HG03196 (cell line): Measurements from ENCODE around the gene ILDR1.
A peak's percentile ranks its signal among the peaks of the same experiment; 100 is the strongest.

ENCODE experiments used
- ATAC-seq: cut with Tn5 transposase; IDR thresholded peaks from one replicate; pipeline ENCODE4 v1.9.1; 2021; ENCODE audit not compliant: unreplicated experiment

Gene ILDR1

GRCh38 chr3:121994551-121994950 is 27.5 kb downstream of the ILDR1 start:
- ATAC-seq: no peak

DNA sequence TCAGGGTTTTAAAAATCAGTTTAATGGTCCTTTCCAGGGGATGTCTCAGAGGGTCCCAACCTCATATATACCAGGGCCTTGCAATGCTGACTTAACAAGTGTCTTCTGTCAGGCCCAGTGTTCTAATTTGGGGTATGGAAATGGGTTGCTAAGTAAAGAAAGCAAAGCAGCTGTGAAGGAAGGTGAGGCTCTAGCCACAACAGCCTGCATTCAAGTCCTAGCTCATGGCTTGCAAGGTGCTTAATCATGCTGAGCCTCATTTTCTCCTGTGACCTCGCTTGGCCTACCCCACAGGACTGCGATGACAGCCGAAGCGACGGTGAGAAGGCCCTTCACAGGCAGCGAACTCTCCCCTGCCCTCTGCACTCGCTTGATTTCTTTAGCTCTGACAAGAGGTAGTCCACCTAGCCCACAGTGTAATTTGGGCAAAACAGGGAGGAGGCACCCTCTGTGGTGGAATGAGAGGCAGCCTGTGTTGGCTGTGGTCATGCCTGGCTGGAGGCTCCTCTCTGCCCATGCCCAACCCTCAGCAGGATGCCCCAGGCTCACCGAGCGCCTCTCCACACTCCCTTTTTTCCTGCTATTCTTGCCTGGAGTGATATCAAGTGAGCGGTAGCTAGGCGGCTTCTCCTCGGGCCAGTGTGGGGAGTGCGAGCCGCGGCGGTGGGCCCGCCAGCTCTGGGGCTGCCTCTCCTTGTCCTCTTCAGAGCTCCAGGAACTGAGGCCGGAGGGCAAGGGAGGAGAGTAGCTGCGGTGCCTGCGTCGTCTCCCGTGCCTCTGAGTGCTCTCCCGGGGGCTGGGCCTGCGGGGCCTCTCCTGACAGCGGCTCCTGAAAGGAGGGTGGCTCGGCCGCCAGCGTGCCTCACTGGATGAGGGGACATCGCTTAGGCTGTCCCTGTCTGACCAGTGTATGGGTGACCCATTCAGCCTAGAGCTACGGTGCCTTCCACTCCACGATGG is 29.2 kb downstream of the ILDR1 start:
- ATAC-seq: no peak

DNA sequence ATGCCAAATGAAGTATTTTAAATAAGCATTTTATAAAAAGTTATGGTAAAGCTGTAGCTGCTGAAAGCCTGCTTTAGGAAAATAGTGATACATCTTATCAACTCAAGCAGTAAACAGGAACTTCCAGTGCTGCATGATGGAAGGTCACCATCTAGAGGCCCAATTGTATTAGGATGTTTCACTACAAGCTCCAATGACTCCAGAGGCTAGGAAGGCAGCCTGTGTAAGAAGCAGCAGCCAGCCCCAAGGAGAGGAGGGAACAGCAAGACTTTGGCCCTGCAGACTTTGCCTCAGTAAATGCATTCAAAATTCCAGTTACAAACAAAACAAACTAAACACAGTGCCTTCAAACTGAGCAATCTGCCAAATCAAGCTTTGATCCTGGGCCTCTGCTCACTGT is 32.1 kb downstream of the ILDR1 start:
- ATAC-seq: no peak

DNA sequence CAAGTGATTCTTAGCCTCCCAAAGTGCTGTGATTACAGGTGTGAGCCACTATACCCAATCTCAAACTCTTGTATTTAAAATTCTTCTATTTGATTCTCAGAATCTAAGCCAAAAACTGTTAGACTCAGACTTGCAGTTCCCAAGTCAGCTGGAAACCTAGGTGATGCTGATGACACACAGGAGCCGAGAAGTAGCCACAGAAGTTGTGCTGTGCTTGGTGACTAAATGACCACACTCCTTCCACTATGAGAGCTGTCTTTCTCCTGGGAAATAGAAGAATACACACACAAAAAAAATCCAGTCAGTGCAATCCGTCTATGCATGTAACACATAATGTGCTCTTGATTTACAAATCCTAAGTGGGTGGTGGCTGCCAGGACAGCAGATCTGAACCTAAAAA is 33.9 kb downstream of the ILDR1 start:
- ATAC-seq: no peak

- no peak for ATAC-seq
Measured at GRCh38 chr3:121985846-121986245, 36.2 kb downstream of the ILDR1 start.

GRCh38 chr3:121981473-121981872 is 40.6 kb downstream of the ILDR1 start:
- no peak for ATAC-seq

DNA sequence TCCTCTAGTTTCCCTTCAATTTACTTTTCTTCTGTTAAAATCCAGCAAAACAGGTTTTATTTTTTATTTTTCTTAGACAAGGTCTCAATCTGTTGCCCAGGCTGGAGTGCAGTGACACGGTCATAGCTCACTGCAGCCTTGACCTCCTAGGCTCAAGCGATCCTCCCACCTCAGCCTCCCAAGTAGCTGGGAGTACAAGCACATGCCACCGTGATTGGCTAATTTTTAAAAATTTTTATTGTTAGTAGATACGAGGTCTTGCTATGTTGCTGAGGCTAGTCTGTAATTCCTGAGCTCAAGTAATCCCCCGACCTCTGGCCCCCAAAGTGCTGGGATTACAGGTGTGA is 41.6 kb downstream of the ILDR1 start:
- ATAC-seq: no peak

- peak; percentile 79 for ATAC-seq
Measured at GRCh38 chr3:121979734-121980449, 42.2 kb downstream of the ILDR1 start.

- no peak for ATAC-seq
Measured at GRCh38 chr3:121979246-121979645, 42.8 kb downstream of the ILDR1 start.

GRCh38 chr3:121976727-121977126 is 45.3 kb downstream of the ILDR1 start:
- no peak for ATAC-seq

GRCh38 chr3:121975702-121976302 is 46.2 kb downstream of the ILDR1 start:
- no peak for ATAC-seq

DNA sequence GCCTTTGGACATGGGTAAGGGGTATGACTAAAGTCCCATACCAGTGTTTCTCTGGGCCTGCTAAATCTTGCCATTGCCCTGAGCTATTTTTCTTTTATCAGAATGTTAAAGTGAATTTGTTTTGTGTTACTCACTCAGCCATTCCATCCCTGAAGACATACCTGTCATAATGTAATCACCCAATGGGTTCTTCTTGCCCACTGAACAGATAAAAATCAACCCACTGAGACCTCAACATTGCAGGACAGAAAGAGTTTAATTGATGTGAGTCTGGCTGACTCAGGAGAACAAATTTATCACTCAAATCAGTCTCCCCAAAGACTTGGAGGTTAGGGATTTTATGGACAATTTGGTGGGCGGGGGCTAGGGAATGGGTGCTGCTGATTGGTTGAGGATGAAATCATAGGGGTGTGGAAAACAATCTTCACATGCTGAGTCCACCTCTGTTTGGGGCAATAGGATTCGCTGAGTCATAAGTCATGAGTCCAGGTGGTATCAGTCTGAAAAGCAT is 47.4 kb downstream of the ILDR1 start:
- ATAC-seq: no peak

GRCh38 chr3:121970047-121970446 is 52.0 kb downstream of the ILDR1 start:
- no peak for ATAC-seq

DNA sequence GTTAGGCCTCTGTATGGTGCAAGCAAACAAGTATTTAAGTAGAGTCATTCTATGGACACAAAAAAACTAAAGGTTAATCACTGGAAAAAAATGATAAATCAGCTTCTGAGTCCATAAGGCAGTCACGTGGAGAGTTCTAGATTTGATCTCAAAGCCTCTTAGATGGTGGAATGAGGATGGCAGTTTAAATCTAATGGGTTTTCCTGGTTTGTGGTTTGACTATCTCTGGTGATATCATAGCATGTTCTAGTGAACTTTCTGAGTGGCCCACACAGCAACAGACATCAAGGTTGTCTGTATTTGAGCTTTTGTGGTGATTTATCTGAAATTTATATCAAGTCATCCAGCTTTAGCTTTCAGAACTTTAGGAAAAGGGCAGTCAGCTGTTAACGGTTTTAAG is 52.4 kb downstream of the ILDR1 start:
- no peak for ATAC-seq

GRCh38 chr3:121963608-121964007 is 58.4 kb downstream of the ILDR1 start:
- ATAC-seq: no peak

DNA sequence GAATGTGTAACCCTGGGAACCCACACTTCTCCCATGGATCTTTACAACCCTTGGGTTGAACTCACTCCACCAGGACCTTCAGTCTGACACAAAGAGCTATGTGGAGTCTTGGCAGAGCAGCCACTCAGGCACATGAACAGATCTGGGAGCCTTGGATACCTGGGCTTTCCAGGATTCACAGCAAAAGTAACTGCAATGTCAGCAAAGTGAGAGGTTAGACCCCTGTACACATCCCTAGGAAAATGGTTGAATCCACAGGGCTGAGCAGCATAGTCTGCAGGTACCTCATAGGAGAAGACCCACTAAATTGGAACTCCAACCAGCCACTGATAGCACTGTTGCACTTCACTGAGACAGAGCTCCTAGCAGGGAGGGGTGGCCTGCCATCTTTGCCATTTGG is 59.6 kb downstream of the ILDR1 start:
- ATAC-seq: no peak

DNA sequence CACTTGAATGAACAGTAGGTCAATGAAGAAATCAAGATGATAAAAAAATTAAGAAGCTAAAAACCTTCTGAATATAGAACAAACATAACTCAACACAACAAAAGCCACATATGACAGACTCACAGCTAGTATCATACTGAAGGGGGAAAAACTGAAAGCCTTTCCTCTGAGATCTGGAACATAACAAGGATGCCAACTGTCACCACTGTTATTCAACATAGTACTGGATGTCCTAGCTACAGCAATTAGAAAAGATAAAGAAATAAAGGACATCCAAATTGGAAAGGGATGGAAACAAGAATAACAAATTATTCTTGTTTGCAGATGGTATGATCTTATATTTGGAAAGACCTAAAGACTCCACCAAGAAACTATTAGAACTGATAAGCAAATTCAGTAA is 60.8 kb downstream of the ILDR1 start:
- no peak for ATAC-seq

DNA sequence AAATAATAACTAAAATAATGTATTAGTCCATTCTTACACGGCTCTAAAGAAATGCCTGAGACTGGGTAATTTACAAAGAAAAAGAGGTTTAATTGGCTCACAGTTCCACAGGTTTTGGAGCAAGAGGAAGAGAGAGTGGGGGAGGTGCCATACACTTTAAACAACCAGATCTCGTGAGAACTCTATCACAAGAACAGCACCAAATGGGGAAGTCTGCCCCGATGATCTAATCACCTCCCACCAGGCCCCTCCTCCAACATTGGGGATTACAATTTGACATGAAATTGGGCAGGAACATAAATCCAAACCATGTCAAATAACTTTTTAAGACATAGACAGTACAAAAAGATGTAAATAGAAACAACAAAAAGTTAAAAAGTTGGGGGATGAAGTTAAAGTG is 63.2 kb downstream of the ILDR1 start:
- no peak for ATAC-seq

GRCh38 chr3:121957674-121958415 is 64.2 kb downstream of the ILDR1 start:
- ATAC-seq: peak; percentile 65

- no peak for ATAC-seq
Measured at GRCh38 chr3:121956363-121956762, 65.7 kb downstream of the ILDR1 start.
